ENCODE results near the gene BEST3.
"Not testable (repeated sequence)": the region's sequence is repeated elsewhere in the genome, so short reads cannot be mapped to it uniquely, and the experiment has no call there.

Gene BEST3

DNA sequence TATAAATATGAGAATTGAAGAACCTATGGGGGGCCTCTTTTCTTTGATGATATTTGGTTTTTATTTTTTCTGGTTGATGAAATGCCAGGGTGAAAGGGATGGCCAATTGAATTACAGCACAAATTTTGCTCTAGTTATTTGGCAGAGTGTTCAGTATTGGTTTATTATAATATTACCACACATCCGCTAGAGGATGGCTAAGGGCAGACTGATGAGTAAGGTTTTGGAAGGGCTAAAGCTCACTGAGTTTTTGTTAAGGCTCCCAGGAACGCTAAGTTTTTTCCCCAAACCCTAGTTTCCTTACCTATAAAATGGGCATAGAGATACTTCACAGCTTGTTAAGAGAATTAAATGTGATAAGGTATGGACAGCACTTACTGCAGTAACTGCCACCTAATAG lies 54.1 kb downstream of the BEST3 start:
- no peak for DNase-seq

DNA sequence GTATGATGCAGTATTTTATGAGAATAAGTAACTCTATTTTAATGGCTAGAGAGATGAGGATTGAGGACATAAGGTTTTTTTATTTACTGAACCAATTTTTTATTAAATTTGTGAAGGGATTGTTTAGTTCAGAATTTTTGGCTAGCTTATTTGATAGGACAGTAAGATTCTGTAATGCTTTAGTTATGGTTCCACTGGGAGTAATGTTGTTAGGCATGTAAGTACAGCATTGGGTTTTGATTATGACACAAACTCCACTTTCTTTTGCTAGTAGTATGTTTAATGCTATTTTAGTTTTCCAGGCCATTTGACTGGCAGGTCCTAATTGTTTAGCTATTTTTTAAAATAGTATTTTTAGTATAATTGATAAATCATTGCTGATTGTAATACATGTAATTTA lies 54.6 kb downstream of the BEST3 start:
- DNase-seq: no peak

GRCh38 chr12:69642531-69642930 lies 56.6 kb downstream of the BEST3 start:
- DNase-seq: no peak

DNA sequence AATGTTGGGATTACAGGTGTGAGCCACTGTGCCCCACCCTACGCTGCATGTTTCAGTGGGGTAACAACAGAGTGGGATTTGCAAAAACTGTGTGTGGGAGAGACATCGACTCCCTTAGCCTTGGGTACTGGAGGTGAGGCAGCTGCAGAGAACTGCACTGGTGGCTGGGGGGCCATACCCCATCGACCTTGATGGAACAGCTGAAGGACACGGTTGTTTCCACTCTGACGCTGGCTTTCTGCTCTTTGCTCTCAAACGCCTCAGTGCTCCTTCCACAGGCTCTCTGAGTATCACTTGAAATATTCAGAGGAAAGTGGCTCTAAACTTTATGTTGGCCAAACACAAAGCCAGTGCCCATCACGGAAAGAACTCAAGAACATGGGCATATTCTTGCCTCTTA lies 57.6 kb downstream of the BEST3 start:
- no peak for DNase-seq

DNA sequence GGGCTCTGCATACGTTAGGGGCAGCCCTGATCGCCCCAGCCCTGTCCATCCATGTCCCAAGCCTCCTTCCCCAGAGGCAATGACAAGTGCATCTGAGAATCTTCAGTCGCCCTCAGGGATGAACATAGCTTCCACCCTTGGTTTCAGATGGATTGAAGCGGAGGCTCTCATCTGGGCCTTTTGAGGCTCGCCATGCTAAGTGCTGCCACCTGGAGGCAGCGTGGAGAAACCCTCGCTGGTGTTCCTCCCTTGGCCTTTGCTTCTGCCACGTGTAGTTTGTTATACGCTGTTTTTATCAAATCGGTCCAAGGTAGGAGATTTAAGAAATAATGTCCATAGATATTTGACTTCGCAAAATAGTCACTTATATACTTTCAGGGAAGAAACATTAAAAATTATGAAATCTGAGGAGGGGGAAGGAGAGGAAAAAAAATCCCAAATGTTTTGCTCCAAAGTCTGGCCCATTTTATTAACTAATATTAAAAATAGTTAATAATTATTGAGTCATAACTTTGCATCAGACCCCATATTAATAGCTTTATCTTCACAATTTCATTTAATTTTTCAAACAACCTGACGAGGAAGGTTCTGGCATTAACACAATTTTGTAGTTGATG lies 59.6 kb downstream of the BEST3 start:
- peak; percentile 80 for DNase-seq

DNA sequence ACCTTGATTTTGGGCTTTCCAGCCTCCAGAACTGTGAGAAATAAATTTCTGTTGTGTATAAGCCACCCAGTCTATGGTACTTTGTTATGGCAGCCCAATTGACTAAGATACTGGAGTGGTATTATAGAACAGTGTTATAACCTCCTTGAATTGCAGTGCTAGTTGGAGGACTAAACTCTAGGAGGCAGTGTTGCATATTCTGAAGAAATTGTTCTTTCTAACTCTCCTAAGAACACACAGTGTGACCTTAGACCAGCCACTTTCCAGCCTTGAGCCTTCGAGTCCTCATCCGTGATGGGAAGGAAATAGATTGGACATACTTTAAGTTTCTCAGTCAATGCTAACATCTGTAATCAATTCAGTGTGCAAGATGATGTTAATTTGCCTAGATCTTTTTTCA lies 66.0 kb downstream of the BEST3 start:
- DNase-seq: no peak

DNA sequence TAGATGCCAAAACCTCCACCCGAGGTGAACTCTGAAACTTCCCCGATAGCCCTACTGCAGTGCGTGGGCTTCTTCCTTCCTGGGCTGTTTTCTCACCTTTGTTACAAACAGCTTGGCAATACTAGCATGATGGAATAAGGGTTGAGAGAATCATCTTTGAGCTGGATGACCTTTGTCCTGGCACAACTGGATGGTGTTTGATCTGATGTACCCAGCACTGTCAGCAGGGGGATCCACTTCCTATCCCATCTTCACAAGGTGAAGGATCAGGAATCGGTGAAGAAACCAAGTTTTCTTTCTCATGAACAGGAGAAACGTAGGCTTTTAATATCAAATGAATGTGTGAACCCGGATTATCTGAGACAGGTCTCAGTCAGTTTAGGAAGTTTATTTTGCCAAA lies 68.9 kb downstream of the BEST3 start:
- no peak for DNase-seq

DNA sequence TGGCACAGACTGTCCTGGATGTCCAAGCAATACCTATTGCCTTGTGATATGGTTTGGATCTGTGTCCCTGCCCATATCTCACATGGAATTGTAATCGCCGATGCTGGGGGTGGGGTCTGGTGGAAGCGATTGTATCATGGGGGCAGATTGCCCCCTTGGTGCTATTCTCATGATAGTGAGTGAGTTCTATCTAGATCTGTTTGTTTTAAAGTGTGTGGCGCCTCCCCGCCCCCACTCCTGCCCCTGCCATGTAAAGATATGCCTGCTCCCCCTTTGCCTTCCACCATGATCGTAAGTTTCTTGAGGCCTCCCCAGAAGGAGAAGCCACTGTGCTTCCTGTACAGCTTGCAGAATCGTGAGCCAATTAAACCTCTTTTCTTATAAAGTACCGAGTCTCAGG lies 71.6 kb downstream of the BEST3 start:
- no peak for DNase-seq

GRCh38 chr12:69623970-69624369 lies 75.1 kb downstream of the BEST3 start:
- no peak for DNase-seq

GRCh38 chr12:69621551-69621950 lies 77.6 kb downstream of the BEST3 start:
- DNase-seq: no peak

GRCh38 chr12:69620921-69621320 lies 78.2 kb downstream of the BEST3 start:
- no peak for DNase-seq

DNA sequence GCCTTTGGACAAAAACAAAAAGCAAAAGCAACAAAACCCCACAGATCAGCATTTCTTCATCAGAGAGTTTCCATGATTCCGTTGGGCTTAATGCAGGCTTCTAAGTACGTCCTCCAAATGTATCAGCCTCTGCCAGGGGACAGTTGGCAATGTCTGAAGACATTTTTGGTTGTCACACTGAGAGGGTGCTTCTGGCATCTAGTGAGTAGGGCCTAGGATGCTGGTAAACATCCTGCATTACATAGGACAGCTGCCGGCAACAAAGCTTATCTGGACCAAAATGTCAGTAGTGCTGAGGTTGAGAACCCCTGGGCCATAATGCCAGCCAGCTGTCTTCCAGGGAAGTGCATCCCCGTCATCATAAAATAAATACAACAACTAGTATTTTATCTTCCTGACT lies 79.0 kb downstream of the BEST3 start:
- no peak for DNase-seq

- DNase-seq: no peak
Measured at GRCh38 chr12:69619050-69619449, 80.1 kb downstream of the BEST3 start.

- DNase-seq: no peak
Measured at GRCh38 chr12:69616025-69616424, 83.1 kb downstream of the BEST3 start.

DNA sequence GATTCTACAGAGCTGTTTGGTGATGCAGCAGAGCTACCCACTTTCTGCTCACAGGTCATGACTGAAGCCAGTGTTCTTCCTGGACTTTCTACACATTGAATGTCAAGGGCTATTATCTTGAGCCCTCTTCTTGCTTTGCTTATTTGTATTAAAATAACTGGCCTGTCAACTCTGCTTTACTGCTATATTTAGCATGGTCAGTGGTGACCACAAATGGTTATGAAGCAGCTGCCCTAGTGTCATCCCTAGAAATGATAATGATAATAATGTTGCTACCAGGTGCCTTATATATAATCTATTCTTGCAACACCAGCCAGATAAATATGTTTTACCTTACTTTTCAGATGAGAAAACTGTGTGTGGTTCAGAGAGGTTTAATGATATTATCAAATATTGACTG lies 85.8 kb downstream of the BEST3 start:
- no peak for DNase-seq

- DNase-seq: no peak
Measured at GRCh38 chr12:69610729-69611128, 88.4 kb downstream of the BEST3 start, which contains the start of gene LRRC10. Gene LRRC10 (minus strand): TSS chr12:69610907. CDS start chr12:69610838, 69 bp downstream.

DNA sequence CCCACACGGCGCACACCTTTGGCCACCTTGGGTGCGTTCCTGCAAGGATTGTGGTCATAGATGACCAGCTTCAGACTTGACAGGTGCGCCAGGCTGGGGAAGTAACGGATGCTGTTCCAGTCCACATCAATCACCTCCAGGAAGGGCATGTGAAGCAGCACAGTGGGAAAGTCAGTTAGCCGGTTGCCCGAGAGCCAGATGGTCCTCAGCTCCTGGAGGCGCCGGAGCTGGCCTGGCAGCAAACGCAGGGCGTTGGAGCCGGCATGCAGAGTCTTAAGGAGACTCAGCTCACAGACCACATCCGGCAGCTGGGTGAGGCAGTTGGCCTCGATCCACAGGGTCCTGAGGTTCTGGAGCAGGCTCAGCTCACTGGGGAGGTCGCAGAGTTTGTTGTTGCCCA lies 89.0 kb downstream of the BEST3 start:
- no peak for DNase-seq

- no peak for DNase-seq
Measured at GRCh38 chr12:69608114-69608513, 91.0 kb downstream of the BEST3 start.

DNA sequence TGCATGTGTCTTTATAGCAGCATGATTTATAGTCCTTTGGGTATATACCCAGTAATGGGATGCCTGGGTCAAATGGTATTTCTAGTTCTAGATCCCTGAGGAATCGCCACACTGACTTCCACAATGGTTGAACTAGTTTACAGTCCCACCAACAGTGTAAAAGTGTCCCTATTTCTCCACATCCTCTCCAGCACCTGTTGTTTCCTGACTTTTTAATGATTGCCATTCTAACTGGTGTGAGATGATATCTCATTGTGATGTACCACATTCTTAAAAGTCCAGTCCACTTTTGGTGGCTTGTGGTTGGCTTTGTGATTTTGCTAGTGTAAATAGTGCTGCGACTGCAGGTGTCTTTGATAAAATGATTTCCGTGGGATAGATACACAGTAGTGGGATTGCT lies 94.8 kb downstream of the BEST3 start:
- not testable (repeated sequence) for DNase-seq
